ENCODE results near the gene MEG3. TPM values are rescaled to one million over a fixed set of nuclear protein-coding genes. Genes with fewer than 3 reads are reported as not detected.

The MEG3 gene
- total RNA-seq, 4 donors from 2014 or later = 6.0 to 23.7 (median 9.4) TPM

DNA sequence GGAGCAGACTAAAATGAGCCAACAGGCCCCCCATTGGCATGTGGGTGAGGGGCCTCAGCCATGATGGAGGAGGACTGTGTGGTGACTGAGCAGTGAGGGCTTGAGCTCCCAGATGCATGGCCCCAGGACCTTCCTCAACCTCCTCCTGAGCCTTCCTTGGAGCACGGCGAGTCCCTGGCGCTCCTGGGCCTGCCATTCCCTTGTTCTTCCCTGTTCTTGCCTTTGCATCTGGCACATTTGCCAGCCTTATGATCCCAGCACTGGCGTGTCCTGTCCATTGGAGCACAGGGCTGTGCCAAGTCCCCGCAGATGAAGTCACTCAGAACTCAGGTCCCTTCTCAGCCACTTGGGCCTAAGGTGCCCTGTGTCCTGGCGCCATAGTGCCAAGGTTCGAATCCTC lies 40.3 kb upstream of the MEG3 start:
- Histone ChIP-seq H3K9me3 (no peaks in the 10 kb centered on the region), H3K27ac (no peak overlapping the region), H3K36me3 (no peaks in the 10 kb centered on the region), H3K27me3 (no peaks in the 10 kb centered on the region), H3K4me3 (replicated peaks in 1 of 3) (no peak overlapping the region), H3K4me1 (no peaks in the 10 kb centered on the region)
- no peak for DNase-seq
- TF ChIP-seq POLR2A (IDR thresholded peaks at IDR 0.05) = no peak
- no peak for TF ChIP-seq CTCF (IDR thresholded peaks at IDR 0.05)
- intact Hi-C loops (cut with DNase I) = no loop called here
- 97 to 98% methylated on average over 7 of the region's 7 CpGs for WGBS, 2 donors

GRCh38 chr14:100786131-100786530 lies 39.8 kb upstream of the MEG3 start:
- DNase-seq = no peak
- TF ChIP-seq POLR2A (IDR thresholded peaks at IDR 0.05) (no peak), CTCF (IDR thresholded peaks at IDR 0.05) (no peak)
- no peak overlapping the region for H3K27ac ChIP-seq
- H3K36me3 ChIP-seq = no peaks in the 10 kb centered on the region
- 65 to 70% methylated on average over 11 of the region's 11 CpGs for WGBS, 2 donors
- no peak overlapping the region for H3K4me3 ChIP-seq (replicated peaks in 1 of 3)
- no peaks in the 10 kb centered on the region for H3K27me3 ChIP-seq
- no peaks in the 10 kb centered on the region for H3K4me1 ChIP-seq
- intact Hi-C loops (cut with DNase I) = no loop called here
- H3K9me3 ChIP-seq = no peaks in the 10 kb centered on the region

GRCh38 chr14:100786576-100787219 lies 39.2 kb upstream of the MEG3 start:
- TF ChIP-seq POLR2A (IDR thresholded peaks at IDR 0.05) (no peak), CTCF (IDR thresholded peaks at IDR 0.05) (no peak)
- no peak overlapping the region for H3K4me3 ChIP-seq (replicated peaks in 1 of 3)
- no peaks in the 10 kb centered on the region for H3K4me1 ChIP-seq
- DNase-seq = no peak
- WGBS, 2 donors = 85% methylated on average over 11 of the region's 11 CpGs
- intact Hi-C loops (cut with DNase I) = no loop called here
- no peaks in the 10 kb centered on the region for H3K27me3 ChIP-seq
- H3K36me3 ChIP-seq = no peaks in the 10 kb centered on the region
- H3K9me3 ChIP-seq = no peaks in the 10 kb centered on the region
- no peak overlapping the region for H3K27ac ChIP-seq

DNA sequence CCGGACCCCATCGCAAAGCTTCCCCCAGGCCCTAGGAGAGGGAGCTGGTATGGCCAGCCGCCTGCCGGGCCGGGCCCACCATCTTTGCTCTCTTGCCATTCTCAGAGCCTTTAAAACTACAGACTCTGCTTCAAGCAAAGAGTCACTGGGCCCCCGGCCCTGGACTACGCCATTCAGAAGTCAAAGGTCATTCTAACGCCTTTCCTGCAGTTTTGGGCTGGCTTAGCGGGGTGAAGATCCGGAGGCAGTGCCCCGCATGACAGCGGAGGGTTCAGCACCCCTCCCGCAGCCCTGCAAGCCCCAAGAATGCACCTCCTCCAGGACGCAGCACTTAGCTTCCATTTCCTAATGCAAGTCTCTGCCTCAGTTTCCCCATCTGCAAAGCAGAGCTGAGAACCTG lies 38.3 kb upstream of the MEG3 start:
- Histone ChIP-seq H3K27ac (no peak overlapping the region), H3K9me3 (no peaks in the 10 kb centered on the region), H3K27me3 (no peaks in the 10 kb centered on the region), H3K4me3 (replicated peaks in 1 of 3) (no peak overlapping the region), H3K4me1 (no peaks in the 10 kb centered on the region), H3K36me3 (no peaks in the 10 kb centered on the region)
- no peak for DNase-seq
- intact Hi-C loops (cut with DNase I) = no loop called here
- no peak for TF ChIP-seq POLR2A (IDR thresholded peaks at IDR 0.05)
- TF ChIP-seq CTCF (IDR thresholded peaks at IDR 0.05) = no peak
- WGBS, 2 donors = 94 to 95% methylated on average over 5 to 14 of the region's 14 CpGs

- no peak for DNase-seq
- no peak overlapping the region for H3K27ac ChIP-seq
- H3K4me1 ChIP-seq = no peaks in the 10 kb centered on the region
- intact Hi-C loops (cut with DNase I) = no loop called here
- H3K9me3 ChIP-seq = no peaks in the 10 kb centered on the region
- no peak for TF ChIP-seq POLR2A (IDR thresholded peaks at IDR 0.05)
- TF ChIP-seq CTCF (IDR thresholded peaks at IDR 0.05) = no peak
- H3K36me3 ChIP-seq = no peaks in the 10 kb centered on the region
- H3K27me3 ChIP-seq = no peaks in the 10 kb centered on the region
- no peak overlapping the region for H3K4me3 ChIP-seq (replicated peaks in 1 of 3)
- 79 to 83% methylated on average over 7 of the region's 7 CpGs for WGBS, 2 donors
Observed at GRCh38 chr14:100788517-100788916, 37.4 kb upstream of the MEG3 start.

All from thyroid gland (tissue), 4 donors.